ENCODE results near the gene PDIA5.

DNA sequence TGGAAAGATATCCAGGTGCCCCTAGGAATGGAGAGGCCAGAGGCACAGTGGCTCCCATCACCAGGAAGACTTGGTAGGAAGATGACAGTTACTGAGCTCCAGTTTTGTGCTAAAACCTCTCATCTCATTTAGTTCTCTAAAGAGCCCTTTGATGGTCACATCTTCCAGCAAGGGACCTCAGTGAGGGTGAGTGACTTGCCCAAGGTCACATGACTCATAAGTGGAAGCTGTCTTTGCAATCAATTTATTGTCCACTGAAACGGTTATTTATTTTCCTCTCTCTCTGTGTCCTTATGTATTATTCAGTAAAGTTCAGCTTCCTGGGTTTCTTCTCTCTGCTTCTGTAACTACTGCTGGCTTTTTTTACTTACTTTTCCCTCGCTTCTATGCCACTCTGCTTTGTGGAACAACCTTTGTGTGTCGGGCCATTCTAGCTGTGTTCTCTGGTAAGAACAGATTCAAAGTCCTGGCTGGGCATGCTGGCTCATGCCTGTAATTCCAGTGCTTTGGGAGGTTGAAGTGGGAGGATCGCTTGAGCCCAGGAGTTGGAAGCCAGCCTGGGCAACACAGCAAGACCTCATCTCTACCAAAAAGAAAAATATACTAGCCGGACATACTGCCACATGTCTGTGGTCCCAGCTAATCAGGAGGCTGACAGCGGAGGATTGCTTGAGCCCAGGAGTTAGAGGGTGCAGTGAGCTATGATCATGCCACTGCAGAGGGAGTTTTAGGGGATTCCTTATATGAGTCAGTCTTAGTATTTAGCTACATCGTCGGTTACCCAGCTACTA lies 55.9 kb downstream of the PDIA5 start:
- TF ChIP-seq, protein P1, sequence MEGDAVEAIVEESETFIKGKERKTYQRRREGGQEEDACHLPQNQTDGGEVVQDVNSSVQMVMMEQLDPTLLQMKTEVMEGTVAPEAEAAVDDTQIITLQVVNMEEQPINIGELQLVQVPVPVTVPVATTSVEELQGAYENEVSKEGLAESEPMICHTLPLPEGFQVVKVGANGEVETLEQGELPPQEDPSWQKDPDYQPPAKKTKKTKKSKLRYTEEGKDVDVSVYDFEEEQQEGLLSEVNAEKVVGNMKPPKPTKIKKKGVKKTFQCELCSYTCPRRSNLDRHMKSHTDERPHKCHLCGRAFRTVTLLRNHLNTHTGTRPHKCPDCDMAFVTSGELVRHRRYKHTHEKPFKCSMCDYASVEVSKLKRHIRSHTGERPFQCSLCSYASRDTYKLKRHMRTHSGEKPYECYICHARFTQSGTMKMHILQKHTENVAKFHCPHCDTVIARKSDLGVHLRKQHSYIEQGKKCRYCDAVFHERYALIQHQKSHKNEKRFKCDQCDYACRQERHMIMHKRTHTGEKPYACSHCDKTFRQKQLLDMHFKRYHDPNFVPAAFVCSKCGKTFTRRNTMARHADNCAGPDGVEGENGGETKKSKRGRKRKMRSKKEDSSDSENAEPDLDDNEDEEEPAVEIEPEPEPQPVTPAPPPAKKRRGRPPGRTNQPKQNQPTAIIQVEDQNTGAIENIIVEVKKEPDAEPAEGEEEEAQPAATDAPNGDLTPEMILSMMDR (conservative IDR thresholded peaks at IDR 0.05; ENCODE audit: low read depth, low read length), result no peak
- no peak for TF ChIP-seq EZH2 (IDR thresholded peaks at IDR 0.05; ENCODE audit: borderline replicate concordance, low read depth, low read length, poor library complexity, severe bottlenecking)

Measured in A673 (cell line).